ENCODE data around the gene PRKCA. TPM values are rescaled to one million over a fixed set of nuclear protein-coding genes. Genes with fewer than 3 reads are reported as not detected.

The PRKCA gene
- total and polyA plus RNA-seq, 9 of the 15 experiments (the other 6 are each of a cell fraction or from before 2014, with no cell fraction given), result 3.2 to 33.0 (median 17.8) TPM

DNA sequence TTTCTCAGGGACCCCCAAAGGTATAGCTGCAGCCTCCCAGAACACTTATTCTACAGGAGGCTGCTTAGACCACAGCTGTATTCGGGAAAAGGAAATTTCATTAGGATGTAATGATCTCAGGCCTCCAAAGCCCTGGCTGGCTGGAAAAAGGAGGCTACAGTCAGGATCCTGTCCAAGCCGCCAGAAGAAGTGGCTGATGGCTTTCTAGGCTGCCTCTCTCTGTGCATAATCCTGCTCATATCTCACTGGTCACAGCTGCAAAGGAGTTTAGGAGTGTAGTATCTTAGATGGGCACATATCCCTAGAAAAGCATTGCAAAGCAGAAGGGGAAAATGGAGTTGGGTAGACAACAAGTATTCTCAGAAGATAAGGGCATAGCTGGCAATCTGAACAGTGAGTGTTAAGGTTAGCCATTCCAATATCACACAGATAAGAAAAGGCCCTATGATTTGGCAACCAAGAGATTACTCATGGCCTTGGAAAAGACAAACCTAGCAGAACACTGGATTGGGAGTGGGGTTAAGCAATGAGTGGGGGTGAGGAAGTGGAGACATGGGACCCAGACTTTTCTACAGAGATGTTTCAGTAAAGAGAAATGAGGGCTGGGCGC is 26.0 kb upstream of the PRKCA start (continued):
- TF ChIP-seq, protein P1, sequence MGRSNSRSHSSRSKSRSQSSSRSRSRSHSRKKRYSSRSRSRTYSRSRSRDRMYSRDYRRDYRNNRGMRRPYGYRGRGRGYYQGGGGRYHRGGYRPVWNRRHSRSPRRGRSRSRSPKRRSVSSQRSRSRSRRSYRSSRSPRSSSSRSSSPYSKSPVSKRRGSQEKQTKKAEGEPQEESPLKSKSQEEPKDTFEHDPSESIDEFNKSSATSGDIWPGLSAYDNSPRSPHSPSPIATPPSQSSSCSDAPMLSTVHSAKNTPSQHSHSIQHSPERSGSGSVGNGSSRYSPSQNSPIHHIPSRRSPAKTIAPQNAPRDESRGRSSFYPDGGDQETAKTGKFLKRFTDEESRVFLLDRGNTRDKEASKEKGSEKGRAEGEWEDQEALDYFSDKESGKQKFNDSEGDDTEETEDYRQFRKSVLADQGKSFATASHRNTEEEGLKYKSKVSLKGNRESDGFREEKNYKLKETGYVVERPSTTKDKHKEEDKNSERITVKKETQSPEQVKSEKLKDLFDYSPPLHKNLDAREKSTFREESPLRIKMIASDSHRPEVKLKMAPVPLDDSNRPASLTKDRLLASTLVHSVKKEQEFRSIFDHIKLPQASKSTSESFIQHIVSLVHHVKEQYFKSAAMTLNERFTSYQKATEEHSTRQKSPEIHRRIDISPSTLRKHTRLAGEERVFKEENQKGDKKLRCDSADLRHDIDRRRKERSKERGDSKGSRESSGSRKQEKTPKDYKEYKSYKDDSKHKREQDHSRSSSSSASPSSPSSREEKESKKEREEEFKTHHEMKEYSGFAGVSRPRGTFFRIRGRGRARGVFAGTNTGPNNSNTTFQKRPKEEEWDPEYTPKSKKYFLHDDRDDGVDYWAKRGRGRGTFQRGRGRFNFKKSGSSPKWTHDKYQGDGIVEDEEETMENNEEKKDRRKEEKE (IDR thresholded peaks at IDR 0.05; ENCODE audit: borderline replicate concordance in 1 of 2, control insufficient read depth in 1 of 2, low read depth in 2 of 2, low read length in 1 of 2), result no peak
- TF ChIP-seq HDAC3 (IDR thresholded peaks at IDR 0.05; ENCODE audit: borderline replicate concordance, partially characterized antibody) (no peak), CREM (IDR thresholded peaks at IDR 0.05; ENCODE audit: low read depth) (no peak), TRIM24 (IDR thresholded peaks at IDR 0.05) (peak; percentile 38 to 57; a peak in 2 of 4 replicates), BRD9 (IDR thresholded peaks at IDR 0.05; ENCODE audit: low read depth, partially characterized antibody) (no peak), JUN (IDR thresholded peaks at IDR 0.05; ENCODE audit: borderline replicate concordance, low read depth, low read length) (no peak), JUN (CRISPR knock-in tag; IDR thresholded peaks at IDR 0.05; ENCODE audit: borderline replicate concordance) (no peak), ARID1B (IDR thresholded peaks at IDR 0.05) (peak; percentile 78), GATAD2A (IDR thresholded peaks at IDR 0.05) (no peak), PRPF4 (IDR thresholded peaks at IDR 0.05; ENCODE audit: insufficient read depth, low read depth, low read length, poor library complexity, severe bottlenecking) (no peak), HDAC6 (IDR thresholded peaks at IDR 0.05; ENCODE audit: low read depth, low read length) (no peak), POLR2B (IDR thresholded peaks at IDR 0.05; ENCODE audit: low read depth, partially characterized antibody) (no peak), HNRNPK (IDR thresholded peaks at IDR 0.05; ENCODE audit: low read depth, low read length, poor library complexity, severe bottlenecking) (no peak), FOXA3 (CRISPR knock-in tag; conservative IDR thresholded peaks at IDR 0.05 in 1 of 2, IDR thresholded peaks at IDR 0.05 in 1 of 2) (no peak), NR1H2 (CRISPR knock-in tag; IDR thresholded peaks at IDR 0.05) (no peak)
- TF ChIP-seq, protein P2, sequence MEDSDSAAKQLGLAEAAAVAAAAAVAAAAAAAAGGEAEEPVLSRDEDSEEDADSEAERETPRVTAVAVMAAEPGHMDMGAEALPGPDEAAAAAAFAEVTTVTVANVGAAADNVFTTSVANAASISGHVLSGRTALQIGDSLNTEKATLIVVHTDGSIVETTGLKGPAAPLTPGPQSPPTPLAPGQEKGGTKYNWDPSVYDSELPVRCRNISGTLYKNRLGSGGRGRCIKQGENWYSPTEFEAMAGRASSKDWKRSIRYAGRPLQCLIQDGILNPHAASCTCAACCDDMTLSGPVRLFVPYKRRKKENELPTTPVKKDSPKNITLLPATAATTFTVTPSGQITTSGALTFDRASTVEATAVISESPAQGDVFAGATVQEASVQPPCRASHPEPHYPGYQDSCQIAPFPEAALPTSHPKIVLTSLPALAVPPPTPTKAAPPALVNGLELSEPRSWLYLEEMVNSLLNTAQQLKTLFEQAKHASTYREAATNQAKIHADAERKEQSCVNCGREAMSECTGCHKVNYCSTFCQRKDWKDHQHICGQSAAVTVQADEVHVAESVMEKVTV (CRISPR knock-in tag; IDR thresholded peaks at IDR 0.05), result no peak
- TF ChIP-seq, protein P3, sequence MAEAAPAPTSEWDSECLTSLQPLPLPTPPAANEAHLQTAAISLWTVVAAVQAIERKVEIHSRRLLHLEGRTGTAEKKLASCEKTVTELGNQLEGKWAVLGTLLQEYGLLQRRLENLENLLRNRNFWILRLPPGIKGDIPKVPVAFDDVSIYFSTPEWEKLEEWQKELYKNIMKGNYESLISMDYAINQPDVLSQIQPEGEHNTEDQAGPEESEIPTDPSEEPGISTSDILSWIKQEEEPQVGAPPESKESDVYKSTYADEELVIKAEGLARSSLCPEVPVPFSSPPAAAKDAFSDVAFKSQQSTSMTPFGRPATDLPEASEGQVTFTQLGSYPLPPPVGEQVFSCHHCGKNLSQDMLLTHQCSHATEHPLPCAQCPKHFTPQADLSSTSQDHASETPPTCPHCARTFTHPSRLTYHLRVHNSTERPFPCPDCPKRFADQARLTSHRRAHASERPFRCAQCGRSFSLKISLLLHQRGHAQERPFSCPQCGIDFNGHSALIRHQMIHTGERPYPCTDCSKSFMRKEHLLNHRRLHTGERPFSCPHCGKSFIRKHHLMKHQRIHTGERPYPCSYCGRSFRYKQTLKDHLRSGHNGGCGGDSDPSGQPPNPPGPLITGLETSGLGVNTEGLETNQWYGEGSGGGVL (CRISPR knock-in tag; IDR thresholded peaks at IDR 0.05), result no peak
- TF ChIP-seq, protein P4, sequence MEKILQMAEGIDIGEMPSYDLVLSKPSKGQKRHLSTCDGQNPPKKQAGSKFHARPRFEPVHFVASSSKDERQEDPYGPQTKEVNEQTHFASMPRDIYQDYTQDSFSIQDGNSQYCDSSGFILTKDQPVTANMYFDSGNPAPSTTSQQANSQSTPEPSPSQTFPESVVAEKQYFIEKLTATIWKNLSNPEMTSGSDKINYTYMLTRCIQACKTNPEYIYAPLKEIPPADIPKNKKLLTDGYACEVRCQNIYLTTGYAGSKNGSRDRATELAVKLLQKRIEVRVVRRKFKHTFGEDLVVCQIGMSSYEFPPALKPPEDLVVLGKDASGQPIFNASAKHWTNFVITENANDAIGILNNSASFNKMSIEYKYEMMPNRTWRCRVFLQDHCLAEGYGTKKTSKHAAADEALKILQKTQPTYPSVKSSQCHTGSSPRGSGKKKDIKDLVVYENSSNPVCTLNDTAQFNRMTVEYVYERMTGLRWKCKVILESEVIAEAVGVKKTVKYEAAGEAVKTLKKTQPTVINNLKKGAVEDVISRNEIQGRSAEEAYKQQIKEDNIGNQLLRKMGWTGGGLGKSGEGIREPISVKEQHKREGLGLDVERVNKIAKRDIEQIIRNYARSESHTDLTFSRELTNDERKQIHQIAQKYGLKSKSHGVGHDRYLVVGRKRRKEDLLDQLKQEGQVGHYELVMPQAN (IDR thresholded peaks at IDR 0.05; ENCODE audit: borderline replicate concordance), result no peak

Measured in K562 (cell line).